Kidney capillary endothelial cell (primary cell): Measurements from ENCODE around the gene MYLK3.
"Not testable (repeated sequence)": the region's sequence is repeated elsewhere in the genome, so short reads cannot be mapped to it uniquely, and the experiment has no call there.

ENCODE experiments used
- DNase-seq: peaks from one replicate; pipeline ENCODE4 v3.0.0-alpha.2; 2018; ENCODE audit warnings: low spot score

Gene MYLK3

GRCh38 chr16:46747777-46748651 lies at the start of gene MYLK3:
TSS of gene MYLK3 (minus strand) at chr16:46748344. CDS start at chr16:46748193, 151 bp downstream.
- no peak for DNase-seq

DNA sequence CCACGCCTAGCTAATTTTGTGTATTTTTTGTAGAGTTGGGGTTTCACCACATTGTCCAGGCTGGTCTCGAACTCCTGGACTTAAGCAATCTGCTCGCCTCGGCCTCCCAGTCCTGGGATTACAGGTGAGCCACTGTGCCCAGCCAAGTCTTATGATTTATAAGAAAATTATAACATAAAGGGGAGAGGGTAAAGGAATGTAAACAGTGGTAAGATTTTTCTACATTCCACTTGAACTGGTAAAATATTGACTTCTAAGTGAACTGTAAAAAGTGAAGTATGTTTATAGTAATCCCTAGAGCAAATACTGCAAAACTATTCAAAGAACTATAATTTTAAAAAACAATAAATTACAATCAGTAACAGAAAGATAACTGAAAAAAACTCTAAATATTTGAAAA lies 49.4 kb upstream of the MYLK3 start:
- DNase-seq, result no peak

DNA sequence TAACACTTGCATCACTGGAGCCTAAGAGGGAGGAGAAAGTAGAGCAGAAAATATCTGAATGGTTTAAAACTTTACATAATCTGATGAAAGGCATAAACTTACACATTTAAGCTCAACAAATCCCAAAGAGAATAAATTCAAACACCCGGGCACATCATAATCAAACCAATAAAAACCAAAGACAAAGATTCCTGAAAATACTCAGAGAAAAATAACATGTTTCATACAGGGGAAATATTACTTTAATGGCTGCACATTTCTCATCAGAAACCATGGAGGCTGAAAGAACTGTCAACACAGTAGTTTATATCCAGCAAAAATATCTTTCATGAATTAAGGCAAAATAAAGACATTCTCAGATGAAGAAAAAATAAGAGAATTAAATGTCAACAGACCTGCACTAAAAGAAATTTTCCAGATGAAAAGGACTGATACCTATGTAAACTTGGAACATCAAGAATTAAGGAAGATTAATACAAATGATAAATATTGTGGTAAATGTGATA lies 48.7 kb upstream of the MYLK3 start:
- no peak for DNase-seq

DNA sequence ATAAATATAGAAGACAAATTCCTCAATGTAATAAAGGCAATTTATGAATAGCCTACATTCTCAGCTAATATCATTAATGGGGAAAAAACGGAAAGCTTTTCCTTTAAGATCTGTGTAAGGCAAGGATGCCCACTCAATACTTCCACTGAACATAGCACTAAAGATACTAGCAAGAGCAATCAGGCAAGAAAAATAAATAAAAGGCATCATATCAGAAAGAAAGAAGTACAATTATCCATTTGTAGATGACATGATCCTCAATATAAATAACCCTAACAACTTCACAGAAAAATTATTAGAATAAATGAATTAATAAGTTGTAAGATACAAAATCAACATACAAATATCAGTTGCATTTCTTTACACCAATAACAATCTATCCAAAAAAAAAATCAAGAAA lies 45.7 kb upstream of the MYLK3 start:
- DNase-seq, result no peak

GRCh38 chr16:46790599-46791270 lies 42.6 kb upstream of the MYLK3 start:
- DNase-seq, result no peak

GRCh38 chr16:46789499-46790414 lies 41.6 kb upstream of the MYLK3 start:
- peak; percentile 52 for DNase-seq

DNA sequence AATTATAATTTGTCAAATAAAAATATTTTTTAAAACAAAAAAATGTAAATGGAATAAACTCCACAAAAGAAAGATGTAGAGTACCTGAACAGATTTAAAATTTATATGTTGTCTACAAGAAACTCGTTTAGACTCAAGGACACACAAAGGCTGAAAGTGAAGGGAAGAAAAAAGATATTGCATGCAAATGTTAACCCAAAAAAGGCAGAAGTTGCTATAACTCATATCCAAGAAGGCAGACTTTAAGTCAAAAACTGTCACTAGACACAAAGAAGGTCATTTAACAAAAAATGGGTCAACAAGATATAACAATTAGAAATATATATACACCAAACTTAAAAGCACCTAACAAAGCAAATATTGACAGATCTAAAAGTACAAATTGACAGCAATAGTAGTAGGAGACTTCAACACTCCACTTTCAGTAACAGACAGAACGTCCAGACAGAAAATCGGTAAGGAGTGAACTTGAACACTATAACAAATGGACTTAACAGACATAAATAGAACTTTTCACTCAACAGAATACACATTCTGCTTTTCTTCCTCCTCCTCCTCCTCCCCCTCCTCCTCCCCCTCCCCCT lies 40.8 kb upstream of the MYLK3 start:
- no peak for DNase-seq

GRCh38 chr16:46787909-46788308 lies 39.8 kb upstream of the MYLK3 start:
- no peak for DNase-seq

DNA sequence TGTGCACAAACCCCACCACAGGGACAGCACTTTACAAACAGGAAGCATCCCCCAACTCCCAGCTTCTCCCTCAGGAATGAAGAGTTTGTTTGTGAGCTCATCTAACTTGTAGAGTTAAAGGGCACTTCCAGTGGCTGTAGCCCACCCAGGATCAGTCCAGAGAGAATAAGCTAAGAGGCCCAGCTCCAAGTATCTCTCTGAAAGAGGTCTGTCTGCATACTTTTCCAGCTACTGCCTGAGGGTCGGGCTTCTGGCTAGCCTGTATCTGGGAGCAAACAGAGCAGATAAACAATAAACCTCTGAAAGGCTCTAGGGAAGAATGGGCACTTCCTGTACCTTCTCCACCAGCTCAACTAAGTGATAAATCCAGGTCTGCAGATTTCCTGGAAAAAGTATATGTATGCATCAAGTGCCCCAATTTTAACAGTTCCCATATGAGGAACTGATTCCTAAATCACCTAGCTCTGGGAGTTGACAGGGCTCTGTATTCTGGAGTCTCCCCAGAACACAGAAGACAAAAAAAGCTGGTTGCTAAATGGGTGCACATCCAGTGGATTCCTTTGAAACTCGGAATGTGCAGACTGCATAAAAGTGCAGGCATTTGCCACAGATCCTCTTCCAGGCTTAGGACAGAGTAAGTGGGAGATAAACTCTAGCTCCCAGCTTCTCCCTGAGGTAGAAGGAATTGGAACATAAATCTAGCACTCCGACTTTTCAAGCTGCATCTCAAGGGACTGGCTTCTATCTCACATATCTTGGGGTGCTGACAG lies 37.1 kb upstream of the MYLK3 start:
- no peak for DNase-seq

DNA sequence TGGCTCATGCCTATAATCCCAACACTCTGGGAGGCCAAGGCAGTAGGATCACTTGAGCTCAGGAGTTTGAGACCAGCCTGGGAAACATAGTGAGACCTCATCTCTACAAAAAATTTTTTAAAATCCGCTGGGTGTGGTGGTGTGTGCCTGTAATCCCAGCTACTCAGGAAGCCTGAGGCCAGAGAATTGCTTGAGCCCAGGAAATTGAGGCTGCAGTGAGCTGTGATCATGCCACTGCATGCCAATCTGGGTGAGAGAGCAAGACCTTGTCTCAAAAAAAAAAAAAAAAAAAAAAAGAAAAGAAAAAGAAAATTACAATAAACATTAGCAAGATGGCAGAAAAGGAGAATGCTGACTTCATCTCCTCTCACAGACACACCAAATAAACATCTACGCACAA lies 36.4 kb upstream of the MYLK3 start:
- DNase-seq, result not testable (repeated sequence)

GRCh38 chr16:46783800-46784199 lies 35.7 kb upstream of the MYLK3 start:
- DNase-seq, result no peak

DNA sequence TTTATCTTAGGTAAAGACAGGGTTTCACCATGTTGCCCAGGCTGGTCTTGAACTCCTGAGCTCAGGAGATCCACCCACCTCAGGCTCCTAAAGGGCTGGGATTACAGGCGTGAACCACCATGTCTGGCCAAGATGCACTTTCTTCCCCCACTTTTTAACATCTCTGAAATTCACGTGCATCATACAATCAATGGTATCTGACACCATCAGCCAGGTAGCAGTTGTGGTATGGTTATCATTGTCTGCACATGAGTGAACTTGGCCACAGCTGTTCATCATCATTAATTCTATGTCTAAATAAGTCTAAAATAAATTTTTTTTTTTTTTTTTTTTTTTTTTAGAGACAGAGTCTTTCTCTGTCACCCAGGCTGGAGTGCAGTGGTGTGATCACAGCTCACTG lies 34.2 kb upstream of the MYLK3 start:
- DNase-seq, result no peak

GRCh38 chr16:46777804-46778203 lies 29.7 kb upstream of the MYLK3 start:
- no peak for DNase-seq

DNA sequence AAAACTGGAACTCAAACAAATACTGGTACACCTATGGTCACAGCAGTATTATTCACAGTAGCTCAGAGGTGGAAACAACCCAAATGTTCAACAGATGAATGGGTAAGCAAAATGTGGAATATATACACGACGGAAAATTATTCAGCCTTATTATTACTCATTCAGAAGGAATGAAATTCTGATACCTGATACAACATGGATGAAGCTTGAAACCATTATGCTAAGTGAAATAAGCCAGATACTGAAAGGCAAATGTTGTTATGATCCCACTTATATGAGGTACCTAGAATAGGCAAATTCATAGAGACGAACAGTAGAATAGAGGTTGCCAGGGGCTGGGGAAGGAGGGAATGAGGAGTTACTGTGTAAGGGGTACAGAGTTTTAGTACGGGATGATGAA lies 27.1 kb upstream of the MYLK3 start:
- no peak for DNase-seq

GRCh38 chr16:46774743-46775177 lies 26.6 kb upstream of the MYLK3 start:
- DNase-seq, result no peak

GRCh38 chr16:46772463-46772862 lies 24.3 kb upstream of the MYLK3 start:
- peak; percentile 8 for DNase-seq

GRCh38 chr16:46768809-46769208 lies 20.7 kb upstream of the MYLK3 start:
- DNase-seq, result no peak

DNA sequence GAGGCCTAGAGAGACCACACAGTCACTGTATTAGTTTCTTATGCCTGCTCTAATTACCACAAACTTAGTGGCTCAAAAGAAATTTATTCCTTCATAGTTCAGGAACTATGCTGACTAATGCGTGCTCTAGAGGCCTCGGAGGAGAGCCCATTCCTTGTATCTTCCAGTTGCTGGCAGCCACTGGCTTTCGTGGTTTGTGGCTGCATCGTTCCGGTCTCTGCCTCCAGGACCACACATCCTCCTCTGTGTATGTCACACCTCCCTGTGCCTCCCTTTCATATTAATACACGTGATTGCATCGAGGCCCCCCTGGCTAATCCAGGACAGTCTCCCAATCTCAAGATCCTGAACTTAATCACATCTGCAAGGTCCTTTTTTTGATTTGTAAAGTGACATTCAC lies 16.9 kb upstream of the MYLK3 start:
- no peak for DNase-seq

- DNase-seq, result no peak
Measured at GRCh38 chr16:46763147-46763546, 15.0 kb upstream of the MYLK3 start.

DNA sequence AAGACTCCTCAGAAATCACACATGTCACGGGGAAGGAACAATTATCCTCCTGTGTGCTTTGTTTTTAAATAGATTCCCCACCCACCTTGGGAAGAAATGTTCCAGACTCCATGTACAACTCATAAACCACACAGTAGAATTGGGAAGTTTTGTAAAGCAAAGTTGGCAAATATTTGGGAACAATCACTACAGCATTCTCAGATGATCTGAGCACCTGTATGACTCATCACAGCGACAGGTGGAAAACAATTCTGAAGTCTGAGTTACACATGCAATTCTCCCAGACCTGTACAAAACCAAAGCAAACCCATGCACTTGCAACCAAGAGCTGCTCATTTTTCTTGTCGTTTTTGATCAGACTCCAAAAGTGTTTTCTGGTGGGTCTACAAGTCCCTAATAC lies 14.4 kb upstream of the MYLK3 start:
- DNase-seq, result no peak

DNA sequence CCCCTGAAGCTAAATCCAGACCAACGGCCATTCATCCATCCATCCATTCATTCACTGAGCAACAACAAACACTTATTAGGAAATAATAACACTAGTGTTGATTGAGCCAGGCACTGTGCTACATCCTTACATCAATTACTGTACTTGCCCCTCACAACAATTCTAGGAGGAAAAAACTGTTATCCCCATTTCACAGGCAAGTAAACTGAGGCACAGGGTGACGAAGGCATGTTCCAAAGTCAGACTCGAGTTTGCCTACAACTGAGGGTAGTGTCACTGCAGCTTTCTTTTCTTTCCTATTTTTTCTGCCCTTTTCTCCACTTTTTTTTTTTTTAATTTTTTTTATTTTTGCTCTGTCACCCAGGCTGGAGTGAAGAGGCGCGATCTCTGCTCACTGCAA lies 11.2 kb upstream of the MYLK3 start:
- no peak for DNase-seq
